ENCODE results near the gene ARHGEF17.

ARHGEF17 gene

DNA sequence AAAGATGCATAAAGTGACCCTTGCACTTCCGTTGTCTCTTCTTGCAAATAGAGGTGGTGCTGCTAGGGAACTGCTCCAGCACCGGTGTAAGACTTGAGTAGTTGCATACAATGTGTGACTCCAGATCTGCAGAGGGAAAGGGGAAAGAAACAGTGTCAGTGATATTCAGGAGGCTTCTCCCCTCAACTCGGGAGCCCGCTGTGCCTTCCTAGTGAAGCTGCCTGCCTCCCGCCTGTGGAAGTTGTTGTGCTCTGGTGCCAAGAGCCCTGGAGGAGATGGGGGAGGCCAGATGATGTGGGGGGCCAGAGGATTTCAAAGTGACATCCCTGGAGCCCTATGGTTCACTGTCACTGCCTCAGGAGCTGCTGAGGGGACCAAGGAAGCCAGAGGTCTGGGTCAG lies 98.5 kb downstream of the ARHGEF17 start:
- no peaks in the 10 kb centered on the region for H3K9me3 ChIP-seq (ENCODE audit: control insufficient read depth, insufficient read depth, low read length)
- peaks cover 39% of the 10 kb centered on the region for H3K36me3 ChIP-seq (ENCODE audit: control insufficient read depth, low read length)
- no peak overlapping the region for H3K4me3 ChIP-seq (ENCODE audit: low read length)
- no peaks in the 10 kb centered on the region for H3K9me2 ChIP-seq (replicated peaks; ENCODE audit: control insufficient read depth, low read length)
- H3K27ac ChIP-seq (ENCODE audit: low read depth, low read length), result no peak overlapping the region
- H3K4me2 ChIP-seq (ENCODE audit: low read length), result no peak overlapping the region
- H3F3A ChIP-seq (ENCODE audit: control insufficient read depth, insufficient read depth), result no peaks in the 10 kb centered on the region; the same call in 1 of the 2 replicates
- no peaks in the 10 kb centered on the region for H3K27me3 ChIP-seq (ENCODE audit: control insufficient read depth, low read length)
- no peaks in the 10 kb centered on the region for H3K4me1 ChIP-seq (ENCODE audit: control insufficient read depth, low read length)
- TF ChIP-seq CTCF (IDR thresholded peaks at IDR 0.05; ENCODE audit: low read depth, low read length, poor library complexity, severe bottlenecking) (no peak), EZH2phosphoT487 (IDR thresholded peaks at IDR 0.05; ENCODE audit: borderline replicate concordance, low read length) (no peak)
- no peaks in the 10 kb centered on the region for H4K20me1 ChIP-seq (ENCODE audit: control insufficient read depth, insufficient read depth, low read depth, low read length)
- no peaks in the 10 kb centered on the region for H3K79me2 ChIP-seq (ENCODE audit: control insufficient read depth, low read length)

- Histone ChIP-seq H3K4me2 (ENCODE audit: low read length) (no peak overlapping the region), H3K27ac (ENCODE audit: low read depth, low read length) (no peak overlapping the region), H3K79me2 (ENCODE audit: control insufficient read depth, low read length) (no peaks in the 10 kb centered on the region), H3K9me3 (ENCODE audit: control insufficient read depth, insufficient read depth, low read length) (no peaks in the 10 kb centered on the region), H3K4me1 (ENCODE audit: control insufficient read depth, low read length) (no peaks in the 10 kb centered on the region), H3K9me2 (replicated peaks; ENCODE audit: control insufficient read depth, low read length) (no peaks in the 10 kb centered on the region), H3K36me3 (ENCODE audit: control insufficient read depth, low read length) (peaks cover 36% of the 10 kb centered on the region), H3K27me3 (ENCODE audit: control insufficient read depth, low read length) (no peaks in the 10 kb centered on the region), H3K4me3 (ENCODE audit: low read length) (no peak overlapping the region), H4K20me1 (ENCODE audit: control insufficient read depth, insufficient read depth, low read depth, low read length) (no peaks in the 10 kb centered on the region; the same call in 1 of the 2 replicates), H3F3A (ENCODE audit: control insufficient read depth, insufficient read depth) (no peaks in the 10 kb centered on the region; the same call in 1 of the 2 replicates)
- TF ChIP-seq CTCF (IDR thresholded peaks at IDR 0.05; ENCODE audit: low read depth, low read length, poor library complexity, severe bottlenecking) (no peak), EZH2phosphoT487 (IDR thresholded peaks at IDR 0.05; ENCODE audit: borderline replicate concordance, low read length) (no peak)
Measured at GRCh38 chr11:73409431-73409830, 101.4 kb downstream of the ARHGEF17 start.

GRCh38 chr11:73410627-73411026 lies 102.6 kb downstream of the ARHGEF17 start:
- Histone ChIP-seq H3K27me3 (ENCODE audit: control insufficient read depth, low read length) (no peaks in the 10 kb centered on the region), H3K36me3 (ENCODE audit: control insufficient read depth, low read length) (peaks cover 28% of the 10 kb centered on the region), H3K27ac (ENCODE audit: low read depth, low read length) (no peak overlapping the region), H3K79me2 (ENCODE audit: control insufficient read depth, low read length) (no peaks in the 10 kb centered on the region), H3K4me2 (ENCODE audit: low read length) (no peak overlapping the region), H3F3A (ENCODE audit: control insufficient read depth, insufficient read depth) (no peaks in the 10 kb centered on the region; the same call in 1 of the 2 replicates), H4K20me1 (ENCODE audit: control insufficient read depth, insufficient read depth, low read depth, low read length) (no peaks in the 10 kb centered on the region; the same call in 1 of the 2 replicates), H3K4me1 (ENCODE audit: control insufficient read depth, low read length) (no peaks in the 10 kb centered on the region), H3K9me2 (replicated peaks; ENCODE audit: control insufficient read depth, low read length) (no peaks in the 10 kb centered on the region), H3K9me3 (ENCODE audit: control insufficient read depth, insufficient read depth, low read length) (no peaks in the 10 kb centered on the region), H3K4me3 (ENCODE audit: low read length) (no peak overlapping the region)
- TF ChIP-seq CTCF (IDR thresholded peaks at IDR 0.05; ENCODE audit: low read depth, low read length, poor library complexity, severe bottlenecking) (no peak), EZH2phosphoT487 (IDR thresholded peaks at IDR 0.05; ENCODE audit: borderline replicate concordance, low read length) (no peak)
